ENCODE measurements around the gene ADCY2. TPM values are rescaled to one million over a fixed set of nuclear protein-coding genes. Genes with fewer than 3 reads are reported as not detected.
"Not testable (repeated sequence)": the region's sequence is repeated elsewhere in the genome, so short reads cannot be mapped to it uniquely, and the experiment has no call there.

The ADCY2 gene
- total and polyA plus RNA-seq, 2 experiments from 2014 or later = 23.8 to 74.9 TPM

GRCh38 chr5:7422316-7423106, 26.6 kb downstream of the ADCY2 start:
- H3K4me3 ChIP-seq = peak overlapping the region; percentile 33
- H3K4me1 ChIP-seq (ENCODE audit: insufficient read depth) = peaks cover 88% of the 10 kb centered on the region
- no peaks in the 10 kb centered on the region for H3K27me3 ChIP-seq (ENCODE audit: insufficient read depth)
- H4K20me1 ChIP-seq (replicated peaks; ENCODE audit: insufficient read depth) = no peaks in the 10 kb centered on the region
- H3K36me3 ChIP-seq (ENCODE audit: insufficient read depth) = peaks cover 7% of the 10 kb centered on the region; the same call in 1 of the 2 replicates
- Mint-ChIP-seq H3K4me1 (peaks cover 93% of the 10 kb centered on the region), H3K9me3 (no peaks in the 10 kb centered on the region), H3K27ac (peak overlapping the region; percentile 57; the same call in 1 of the 2 replicates), H3K4me3 (peak overlapping the region; percentile 38; the same call in 1 of the 3 replicates), H3K27me3 (ENCODE audit: insufficient read depth, low read depth, poor library complexity) (no peaks in the 10 kb centered on the region), H3K36me3 (ENCODE audit: low read depth) (peaks cover 75% of the 10 kb centered on the region)
- peak; percentile 61 for DNase-seq (ENCODE audit: low spot score)
- TF ChIP-seq ZNF114 (CRISPR knock-in tag; IDR thresholded peaks at IDR 0.05) (no peak), POLR2AphosphoS5 (IDR thresholded peaks at IDR 0.05; ENCODE audit: low read depth) (0 out of 2 replicates have a peak, but pooled peaks have one; percentile 16), NANOG (IDR thresholded peaks at IDR 0.05; ENCODE audit: borderline replicate concordance) (peak; percentile 75; the same call in 1 of the 2 replicates), ZNF462 (CRISPR knock-in tag; IDR thresholded peaks at IDR 0.05) (peak; percentile 99)
- H2AFZ ChIP-seq = no peak overlapping the region
- ATAC-seq = peak; percentile 6; the same call in 2 of the 3 replicates
- peaks cover 76% of the 10 kb centered on the region for H3K79me2 ChIP-seq (replicated peaks; ENCODE audit: insufficient read depth)
- H3K4me2 ChIP-seq = peak overlapping the region; percentile 70
- H3F3A ChIP-seq (replicated peaks; ENCODE audit: low read depth) = peaks cover 19% of the 10 kb centered on the region
- H3K27ac ChIP-seq (ENCODE audit: low read depth) = peak overlapping the region; percentile 92
- H3K9me2 ChIP-seq (ENCODE audit: insufficient read depth) = no peaks in the 10 kb centered on the region

- not testable (repeated sequence) for H3K9me2 ChIP-seq (ENCODE audit: insufficient read depth); H3K4me3 Mint-ChIP-seq; ATAC-seq; H3K27me3 Mint-ChIP-seq (ENCODE audit: insufficient read depth, low read depth, poor library complexity); DNase-seq (ENCODE audit: low spot score); H3K9me3 Mint-ChIP-seq; H4K20me1 ChIP-seq (replicated peaks; ENCODE audit: insufficient read depth); H3K27me3 ChIP-seq (ENCODE audit: insufficient read depth); H3K36me3 ChIP-seq (ENCODE audit: insufficient read depth); H2AFZ ChIP-seq
- peaks cover 68% of the 10 kb centered on the region for H3K36me3 Mint-ChIP-seq (ENCODE audit: low read depth)
- Histone ChIP-seq H3K27ac (ENCODE audit: low read depth) (peak overlapping the region; percentile 92), H3K4me1 (ENCODE audit: insufficient read depth) (peaks cover 88% of the 10 kb centered on the region), H3F3A (replicated peaks; ENCODE audit: low read depth) (peaks cover 17% of the 10 kb centered on the region), H3K4me3 (peak overlapping the region; percentile 33), H3K4me2 (peak overlapping the region; percentile 70; the same call in 1 of the 2 replicates), H3K79me2 (replicated peaks; ENCODE audit: insufficient read depth) (peaks cover 76% of the 10 kb centered on the region)
- peaks cover 92% of the 10 kb centered on the region for H3K4me1 Mint-ChIP-seq
- peak overlapping the region; percentile 18 for H3K27ac Mint-ChIP-seq
These were observed 27.3 kb downstream of the ADCY2 start for GRCh38 chr5:7423231-7423630.

All from GM23338 (cell line).